ENCODE data around the gene COL8A1.

Gene COL8A1

DNA sequence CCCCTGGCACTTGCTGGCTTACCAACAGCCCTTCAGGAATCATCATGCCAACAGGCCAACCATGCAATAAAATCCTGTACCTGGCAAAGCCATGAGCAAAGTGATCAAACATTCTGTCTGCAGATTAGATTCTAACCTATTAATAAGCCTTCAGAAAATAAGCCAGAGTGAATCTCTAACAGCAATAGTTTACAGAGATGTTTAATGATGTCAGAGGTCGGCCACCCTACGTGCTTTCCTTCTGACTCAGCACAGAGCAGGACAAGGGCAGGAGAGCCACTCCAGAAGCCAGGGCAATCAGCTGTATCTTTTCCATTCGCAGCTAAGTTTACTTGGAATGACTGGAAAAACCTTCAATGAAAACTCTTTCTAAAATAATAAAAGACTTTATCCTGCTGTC, 13.1 kb downstream of the COL8A1 start:
- TF ChIP-seq, protein P1, sequence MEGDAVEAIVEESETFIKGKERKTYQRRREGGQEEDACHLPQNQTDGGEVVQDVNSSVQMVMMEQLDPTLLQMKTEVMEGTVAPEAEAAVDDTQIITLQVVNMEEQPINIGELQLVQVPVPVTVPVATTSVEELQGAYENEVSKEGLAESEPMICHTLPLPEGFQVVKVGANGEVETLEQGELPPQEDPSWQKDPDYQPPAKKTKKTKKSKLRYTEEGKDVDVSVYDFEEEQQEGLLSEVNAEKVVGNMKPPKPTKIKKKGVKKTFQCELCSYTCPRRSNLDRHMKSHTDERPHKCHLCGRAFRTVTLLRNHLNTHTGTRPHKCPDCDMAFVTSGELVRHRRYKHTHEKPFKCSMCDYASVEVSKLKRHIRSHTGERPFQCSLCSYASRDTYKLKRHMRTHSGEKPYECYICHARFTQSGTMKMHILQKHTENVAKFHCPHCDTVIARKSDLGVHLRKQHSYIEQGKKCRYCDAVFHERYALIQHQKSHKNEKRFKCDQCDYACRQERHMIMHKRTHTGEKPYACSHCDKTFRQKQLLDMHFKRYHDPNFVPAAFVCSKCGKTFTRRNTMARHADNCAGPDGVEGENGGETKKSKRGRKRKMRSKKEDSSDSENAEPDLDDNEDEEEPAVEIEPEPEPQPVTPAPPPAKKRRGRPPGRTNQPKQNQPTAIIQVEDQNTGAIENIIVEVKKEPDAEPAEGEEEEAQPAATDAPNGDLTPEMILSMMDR (IDR thresholded peaks at IDR 0.05; ENCODE audit: control insufficient read depth, insufficient read depth, low read depth, low read length, missing control alignments) = no peak
- no peak for DNase-seq (ENCODE audit: low read depth)
- H3K4me3 ChIP-seq (ENCODE audit: control insufficient read depth, low read depth, low read length) = no peak overlapping the region

DNA sequence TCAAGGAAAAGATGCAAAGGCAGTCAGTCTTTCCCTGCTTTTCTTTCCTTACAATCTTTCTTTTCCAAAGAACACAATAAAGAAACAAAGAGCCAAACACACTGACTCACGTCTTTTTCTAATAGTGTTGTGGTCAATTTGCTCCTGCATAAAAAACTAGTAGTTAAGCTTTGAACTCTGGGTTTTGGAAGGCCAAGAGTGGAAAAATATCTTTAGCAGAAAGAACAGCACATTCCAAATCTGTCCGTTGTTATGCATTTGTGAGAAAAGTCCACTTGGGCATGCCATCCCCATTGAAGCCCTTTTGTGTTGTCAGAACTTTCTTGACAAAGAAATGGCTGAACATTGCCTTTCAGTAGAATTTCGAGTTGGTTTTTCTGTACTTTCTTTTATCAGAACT, 18.2 kb downstream of the COL8A1 start:
- no peak overlapping the region for H3K4me3 ChIP-seq (ENCODE audit: control insufficient read depth, low read depth, low read length)
- DNase-seq (ENCODE audit: low read depth) = no peak
- TF ChIP-seq, protein P1 (IDR thresholded peaks at IDR 0.05; ENCODE audit: control insufficient read depth, insufficient read depth, low read depth, low read length, missing control alignments) = no peak

DNA sequence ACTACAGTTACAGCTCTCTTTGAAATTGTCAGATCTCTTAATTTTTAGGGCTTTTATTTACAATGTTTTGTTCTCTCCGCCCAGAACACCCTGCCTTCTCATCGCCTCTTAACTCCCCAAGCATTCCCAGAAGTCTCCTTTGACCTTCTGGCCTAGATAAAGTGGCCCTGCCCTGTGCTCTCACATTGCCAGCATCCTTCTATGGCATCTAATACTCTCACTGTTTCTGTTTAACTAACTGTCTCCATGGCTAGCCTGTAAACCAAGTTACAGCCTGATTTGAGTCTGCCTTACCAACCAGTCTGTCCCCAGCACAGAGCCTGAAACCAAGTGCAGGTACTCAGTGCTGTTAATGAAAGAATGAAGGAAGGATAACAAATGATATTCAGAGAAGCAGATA, 19.9 kb downstream of the COL8A1 start:
- TF ChIP-seq, protein P1 (IDR thresholded peaks at IDR 0.05; ENCODE audit: control insufficient read depth, insufficient read depth, low read depth, low read length, missing control alignments) = no peak
- DNase-seq (ENCODE audit: low read depth) = no peak
- no peak overlapping the region for H3K4me3 ChIP-seq (ENCODE audit: control insufficient read depth, low read depth, low read length)

DNA sequence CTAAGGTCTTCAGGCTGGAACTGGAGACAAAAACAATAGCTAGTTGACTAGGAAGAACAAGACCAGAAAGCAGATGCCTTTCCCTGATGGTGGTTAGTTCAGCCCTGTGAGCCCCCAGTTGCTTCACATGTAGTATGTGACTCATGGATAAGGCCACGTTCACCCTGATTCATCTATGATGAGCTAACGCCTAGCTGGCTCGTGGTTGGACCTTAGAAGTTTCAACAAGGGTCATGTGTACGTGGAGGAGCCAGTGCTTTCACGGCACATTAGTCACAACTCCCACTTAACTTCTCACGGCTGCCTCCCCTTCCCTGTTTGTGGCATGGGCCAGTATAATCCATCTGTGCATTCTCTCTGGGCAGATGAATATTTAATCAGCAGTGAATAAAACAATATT, 20.6 kb downstream of the COL8A1 start:
- TF ChIP-seq, protein P1 (IDR thresholded peaks at IDR 0.05; ENCODE audit: control insufficient read depth, insufficient read depth, low read depth, low read length, missing control alignments) = no peak
- H3K4me3 ChIP-seq (ENCODE audit: control insufficient read depth, low read depth, low read length) = no peak overlapping the region
- DNase-seq (ENCODE audit: low read depth) = peak; percentile 99

DNA sequence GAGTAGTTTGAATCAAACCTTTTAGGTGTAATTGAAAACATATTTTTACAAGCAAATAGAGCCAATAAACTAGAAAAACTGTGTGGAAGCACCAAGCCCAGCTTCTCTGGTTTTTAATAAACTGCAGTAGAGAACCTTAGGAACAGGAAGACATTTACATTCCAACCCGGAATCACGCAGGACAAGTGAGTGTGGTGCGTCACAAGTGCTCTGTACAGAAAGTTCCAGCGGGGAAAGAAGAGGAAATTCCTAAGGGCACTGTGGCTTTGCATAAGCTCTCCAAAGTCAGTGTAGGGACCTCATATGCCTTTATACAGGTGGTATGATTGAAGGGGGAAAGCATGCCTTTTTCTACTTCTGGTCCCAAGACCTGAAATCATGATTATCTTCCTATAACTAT, 21.6 kb downstream of the COL8A1 start:
- TF ChIP-seq, protein P1 (IDR thresholded peaks at IDR 0.05; ENCODE audit: control insufficient read depth, insufficient read depth, low read depth, low read length, missing control alignments) = no peak
- DNase-seq (ENCODE audit: low read depth) = no peak
- H3K4me3 ChIP-seq (ENCODE audit: control insufficient read depth, low read depth, low read length) = no peak overlapping the region

DNA sequence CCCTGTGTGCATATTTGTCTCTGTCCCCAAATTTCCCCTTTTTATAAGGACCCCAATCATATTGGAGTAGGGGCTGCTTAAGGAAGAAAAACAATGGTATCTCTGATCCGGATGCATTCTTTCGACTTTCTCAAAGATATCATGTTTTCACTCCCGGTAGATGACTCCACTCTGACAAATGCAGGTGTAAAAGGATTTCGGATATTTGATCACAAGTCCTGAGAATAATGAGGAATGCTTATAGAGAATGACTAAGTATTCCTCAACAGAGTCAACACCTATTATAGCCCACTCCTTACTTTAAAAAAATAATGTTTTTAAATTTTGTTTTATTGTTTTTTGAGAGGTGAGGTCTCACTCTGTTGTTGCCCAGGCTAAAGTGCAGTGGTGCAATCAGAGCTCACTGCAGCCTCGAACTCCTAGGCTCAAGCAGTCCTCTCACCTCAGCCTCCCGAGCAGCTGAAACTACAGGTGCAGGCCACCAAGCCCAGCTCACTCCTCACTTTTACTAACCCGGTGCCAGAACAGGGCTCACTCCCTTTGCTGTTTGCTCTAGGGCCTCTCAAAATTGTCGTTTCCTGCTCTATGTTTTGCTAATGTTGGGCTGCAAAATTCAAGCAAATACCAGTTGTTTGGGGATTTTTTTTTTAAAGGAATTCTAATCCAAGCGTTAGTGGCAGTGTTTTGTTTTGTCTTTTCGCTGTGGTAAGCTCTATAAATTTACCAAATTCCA, 24.6 kb downstream of the COL8A1 start:
- DNase-seq (ENCODE audit: low read depth) = no peak
- TF ChIP-seq, protein P1 (IDR thresholded peaks at IDR 0.05; ENCODE audit: control insufficient read depth, insufficient read depth, low read depth, low read length, missing control alignments) = no peak
- no peak overlapping the region for H3K4me3 ChIP-seq (ENCODE audit: control insufficient read depth, low read depth, low read length)
